Psoas muscle (tissue), 8 donors: ENCODE results near the gene HOXC5. TPM values are rescaled to one million over a fixed set of nuclear protein-coding genes. Genes with fewer than 3 reads are reported as not detected.
A peak's percentile ranks its signal among the peaks of the same experiment; 100 is the strongest.

ENCODE experiments used
- ATAC-seq, 4 donors: fragments of 200-7000 bp; cut with Tn5 transposase; one replicate each; pipeline ENCODE4 v1.9.1; 2020; ENCODE audit warnings: moderate library complexity in 3 of 4, mild to moderate bottlenecking in 2 of 4
- DNase-seq, 2 donors: peaks; one replicate each; pipeline ENCODE4 v3.0.0-alpha.2; 2020
- H3K27ac ChIP-seq: fragments of 200-600 bp; one replicate; pipeline ENCODE4 v1.8.0; 2022
- H3K27me3 ChIP-seq, 3 donors: fragments of 200-600 bp in 1 of 3; one replicate each; pipeline versions ENCODE4 v1.6.1 to v1.8.0; 2013 to 2022; ENCODE audit warnings: low read length in 2 of 3, mild to moderate bottlenecking in 2 of 3, moderate library complexity in 1 of 3; ENCODE audit not compliant: insufficient read depth in 3 of 3
- H3K36me3 ChIP-seq, 2 donors: fragments of 200-600 bp in 1 of 2; one replicate each; pipeline versions ENCODE4 v1.6.1 to v1.8.0; 2013 to 2022; ENCODE audit warnings: low read depth in 1 of 2, mild to moderate bottlenecking in 1 of 2, moderate library complexity in 1 of 2; ENCODE audit not compliant: insufficient read depth in 1 of 2
- H3K4me1 ChIP-seq: fragments of 200-600 bp; one replicate; pipeline ENCODE4 v1.8.0; 2022
- H3K4me3 ChIP-seq: fragments of 200-600 bp; one replicate; pipeline ENCODE4 v1.8.0; 2022; ENCODE audit warnings: mild to moderate bottlenecking
- H3K9me3 ChIP-seq: fragments of 200-600 bp; one replicate; pipeline ENCODE4 v1.8.0; 2022
- WGBS, 3 donors: extraction: QIAGEN DNeasy Blood & Tissue Kit; methylation state at CpG; one replicate each; pipeline versions ENCODE4 v1.1.6 to v1.1.7; 2013; 5-methylcytosine and 5-hydroxymethylcytosine counted together
- intact Hi-C, 2 donors: fragments of 100-400 bp; cut with DNase I; formaldehyde crosslinking; loops; one replicate each; pipeline versions ENCODE4 v1.11.0 to v1.14.2; 2022
- polyA plus RNA-seq, 3 donors: library from polyadenylated mRNA; stranded (reverse); fragments of 200-250 nt; gene quantifications; one replicate each; pipeline ENCODE4 v1.2.3, GENCODE V29; 2013
- total RNA-seq, 4 donors: library from RNA; stranded (reverse); fragmentation: NEBNext Ultra II Directional in 2 of 4; extraction: Animal tissue kit (Norgen Biotek cat#: 25700) in 2 of 4; gene quantifications; one replicate each; pipeline versions ENCODE4 v1.2.1 to v1.2.4, GENCODE V29; 2021 to 2023
- TF ChIP-seq, protein P1 (sequence below): fragments of 200-600 bp; IDR thresholded peaks from one replicate; pipeline ENCODE4 v1.8.0; 2022; ENCODE audit warnings: antibody characterized with exemption
- donor health status: healthy with polysubstance abuse.
- donor health status: DM: no; HTN: no; CAD: no; lungs with moderate emphysema.
- donor health status: Bipolar disorder and iron deficiency.
- donor health status: healthy.
- donor health status: DM: yes; HTN: yes; CAD: no.
- donor health status: DM: no; HTN: no; CAD: no.
- donor health status: DM: no; HTN: no; CAD: no.
- donor health status: DM: yes; HTN: yes; CAD: no.

HOXC5 gene
- total and polyA plus RNA-seq, 7 donors: 0.03 to 3.3 (median 0.58) TPM

DNA sequence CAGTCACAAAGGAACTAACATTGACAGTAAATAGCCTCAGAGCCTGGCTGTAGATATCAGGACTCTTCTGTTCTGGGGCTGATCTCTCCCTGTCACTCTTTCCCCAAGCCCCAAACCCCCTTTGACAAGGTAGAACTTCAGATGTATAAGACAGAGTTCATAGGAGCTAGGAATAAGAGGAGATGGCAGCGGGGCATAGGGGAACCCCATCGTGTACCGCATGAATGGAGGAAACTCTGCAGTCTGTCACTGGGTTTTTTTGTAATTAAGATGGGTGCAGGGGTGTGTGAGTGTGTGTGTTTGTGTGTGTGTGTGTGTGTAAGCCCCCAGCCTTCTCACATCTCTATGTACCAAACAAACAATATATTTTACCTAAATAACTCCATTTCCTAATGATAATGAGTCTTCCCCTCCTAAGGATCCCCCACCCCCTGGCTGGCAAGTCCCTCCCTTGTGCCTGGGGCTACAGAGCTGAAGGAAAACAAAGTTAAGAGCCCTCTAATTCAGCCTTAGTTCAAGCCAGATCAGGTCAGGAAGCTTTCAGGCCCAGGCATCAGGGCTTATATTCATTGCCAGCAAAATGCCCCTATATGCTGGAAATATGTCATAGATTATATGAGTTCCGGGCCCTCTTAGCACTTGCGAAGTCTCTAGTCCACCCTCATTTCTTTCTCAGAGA lies 11.7 kb downstream of the HOXC5 start:
- Histone ChIP-seq H3K9me3 (no peaks in the 10 kb centered on the region), H3K4me1 (no peaks in the 10 kb centered on the region), H3K27me3 (peaks cover 0 to 5% (median 0%) of the 10 kb centered on the region in 3 donors), H3K36me3 (no peaks in the 10 kb centered on the region), H3K27ac (no peak overlapping the region), H3K4me3 (no peak overlapping the region)
- WGBS, 3 donors: 72 to 73% (median 73%) methylated on average over 5 of the region's 5 CpGs
- DNase-seq (no peak), ATAC-seq (no peak)
- intact Hi-C loops: loop anchor here in 1 of 2 donors (5.0 kb wide), 1 partner anchor 128 kb away; no protein-coding TSS in a partner anchor
- TF ChIP-seq, protein P1, sequence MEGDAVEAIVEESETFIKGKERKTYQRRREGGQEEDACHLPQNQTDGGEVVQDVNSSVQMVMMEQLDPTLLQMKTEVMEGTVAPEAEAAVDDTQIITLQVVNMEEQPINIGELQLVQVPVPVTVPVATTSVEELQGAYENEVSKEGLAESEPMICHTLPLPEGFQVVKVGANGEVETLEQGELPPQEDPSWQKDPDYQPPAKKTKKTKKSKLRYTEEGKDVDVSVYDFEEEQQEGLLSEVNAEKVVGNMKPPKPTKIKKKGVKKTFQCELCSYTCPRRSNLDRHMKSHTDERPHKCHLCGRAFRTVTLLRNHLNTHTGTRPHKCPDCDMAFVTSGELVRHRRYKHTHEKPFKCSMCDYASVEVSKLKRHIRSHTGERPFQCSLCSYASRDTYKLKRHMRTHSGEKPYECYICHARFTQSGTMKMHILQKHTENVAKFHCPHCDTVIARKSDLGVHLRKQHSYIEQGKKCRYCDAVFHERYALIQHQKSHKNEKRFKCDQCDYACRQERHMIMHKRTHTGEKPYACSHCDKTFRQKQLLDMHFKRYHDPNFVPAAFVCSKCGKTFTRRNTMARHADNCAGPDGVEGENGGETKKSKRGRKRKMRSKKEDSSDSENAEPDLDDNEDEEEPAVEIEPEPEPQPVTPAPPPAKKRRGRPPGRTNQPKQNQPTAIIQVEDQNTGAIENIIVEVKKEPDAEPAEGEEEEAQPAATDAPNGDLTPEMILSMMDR: no peak

DNA sequence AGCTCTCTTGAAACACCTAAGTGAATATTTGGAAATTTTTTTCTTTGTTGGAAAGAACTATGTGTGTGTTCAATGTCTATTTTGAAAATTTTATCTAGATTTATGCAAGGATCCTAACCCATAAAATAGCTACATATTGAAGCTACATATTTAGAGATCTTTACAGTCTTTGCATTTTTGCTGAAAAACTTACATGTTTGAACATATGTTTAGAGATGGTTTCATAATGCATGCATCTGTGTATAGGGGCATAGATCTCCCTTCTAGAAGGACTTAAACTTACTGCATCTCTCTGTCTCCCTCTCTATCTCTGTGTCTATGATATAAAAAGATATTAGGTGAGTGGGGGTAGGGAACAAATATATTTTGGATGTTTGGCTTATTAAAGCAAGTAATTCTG lies 12.6 kb downstream of the HOXC5 start:
- TF ChIP-seq, protein P1: no peak
- DNase-seq (no peak), ATAC-seq (no peak)
- no peaks in the 10 kb centered on the region for H3K36me3 ChIP-seq
- H3K4me3 ChIP-seq: no peak overlapping the region
- H3K27ac ChIP-seq: no peak overlapping the region
- peaks cover 0 to 5% (median 0%) of the 10 kb centered on the region in 3 donors for H3K27me3 ChIP-seq
- no peaks in the 10 kb centered on the region for H3K4me1 ChIP-seq
- intact Hi-C loops: loop anchor here in 1 of 2 donors (5.0 kb wide), 1 partner anchor 127 kb away; no protein-coding TSS in a partner anchor
- no peaks in the 10 kb centered on the region for H3K9me3 ChIP-seq

DNA sequence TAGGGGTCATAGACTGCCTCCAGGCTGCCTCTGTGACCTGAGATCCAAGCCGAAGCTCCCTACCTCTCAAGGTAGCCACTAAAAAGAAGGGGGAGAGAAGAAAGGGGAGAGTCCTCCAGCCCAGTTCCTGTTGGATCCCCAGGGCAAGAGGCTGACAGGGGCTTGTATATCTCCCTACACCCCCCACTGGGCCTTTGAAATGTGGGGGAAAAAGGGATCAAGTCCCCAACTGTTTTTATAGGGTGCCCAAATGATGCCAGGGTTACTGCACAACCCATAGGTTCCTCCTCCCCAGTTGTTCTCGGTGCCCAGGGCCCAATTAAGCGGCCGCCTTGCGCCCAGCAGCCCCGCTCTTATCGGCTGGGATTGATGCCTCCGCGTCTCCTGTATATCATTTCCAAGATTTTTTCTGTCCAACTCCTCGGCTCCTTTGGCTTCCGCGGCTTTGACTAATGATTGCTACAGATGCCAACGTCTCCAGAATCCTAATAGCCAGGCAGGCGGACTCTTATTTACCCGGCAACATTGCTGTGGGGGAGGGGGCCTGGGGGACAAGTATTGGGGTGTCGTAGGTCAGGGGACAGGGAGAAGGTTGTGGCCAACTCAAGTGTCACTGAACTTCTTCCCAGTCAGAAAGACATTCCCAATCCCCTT lies 13.1 kb downstream of the HOXC5 start:
- DNase-seq (no peak), ATAC-seq (no peak)
- Histone ChIP-seq H3K27me3 (peaks cover 0 to 5% (median 0%) of the 10 kb centered on the region in 3 donors), H3K4me3 (no peak overlapping the region), H3K4me1 (no peaks in the 10 kb centered on the region), H3K9me3 (no peaks in the 10 kb centered on the region), H3K27ac (no peak overlapping the region), H3K36me3 (no peaks in the 10 kb centered on the region)
- WGBS, 3 donors: 70 to 77% (median 70%) methylated on average over 16 of the region's 16 CpGs
- intact Hi-C loops: loop anchor here in 1 of 2 donors (5.0 kb wide), 1 partner anchor 126 kb away; no protein-coding TSS in a partner anchor
- TF ChIP-seq, protein P1: no peak

DNA sequence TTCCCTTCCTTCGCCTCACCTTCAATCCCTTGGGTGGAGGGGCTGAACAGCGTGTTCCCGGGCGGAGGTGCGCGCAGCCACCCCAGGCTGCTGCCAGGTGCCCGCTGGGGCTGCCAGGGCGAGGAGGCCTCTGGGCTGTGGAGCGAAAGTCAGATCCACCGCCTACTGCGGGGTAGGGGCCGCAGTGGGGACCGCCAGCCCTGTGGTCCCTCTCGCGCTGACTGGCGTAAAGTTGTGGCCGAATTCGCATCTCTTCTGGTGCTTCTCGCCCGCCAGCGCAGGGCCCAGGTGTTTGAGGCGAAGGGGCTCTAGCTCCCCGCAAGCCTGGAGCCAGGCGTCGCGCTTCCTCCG lies 13.9 kb downstream of the HOXC5 start:
- Histone ChIP-seq H3K27ac (no peak overlapping the region), H3K9me3 (no peaks in the 10 kb centered on the region), H3K4me1 (no peaks in the 10 kb centered on the region), H3K27me3 (peaks cover 0 to 5% (median 0%) of the 10 kb centered on the region in 3 donors), H3K4me3 (no peak overlapping the region), H3K36me3 (no peaks in the 10 kb centered on the region)
- ATAC-seq (peak in 1 of 4 donors; percentile 36), DNase-seq (no peak)
- WGBS, 3 donors: 61 to 75% (median 75%) methylated on average over 27 of the region's 27 CpGs
- intact Hi-C loops: loop anchor here in 1 of 2 donors (5.0 kb wide), 1 partner anchor 126 kb away; no protein-coding TSS in a partner anchor
- TF ChIP-seq, protein P1: no peak
